HG02610 (cell line): ENCODE measurements around the gene MAGEB2.
A peak's percentile ranks its signal among the peaks of the same experiment; 100 is the strongest.
"Not testable (repeated sequence)": the region's sequence is repeated elsewhere in the genome, so short reads cannot be mapped to it uniquely, and the experiment has no call there.

Experiments used
- ATAC-seq: cut with Tn5 transposase; IDR thresholded peaks from one replicate; pipeline ENCODE4 v1.9.1; 2021; ENCODE audit warnings: mild to moderate bottlenecking, moderate library complexity; ENCODE audit not compliant: unreplicated experiment

Gene MAGEB2, protein sequence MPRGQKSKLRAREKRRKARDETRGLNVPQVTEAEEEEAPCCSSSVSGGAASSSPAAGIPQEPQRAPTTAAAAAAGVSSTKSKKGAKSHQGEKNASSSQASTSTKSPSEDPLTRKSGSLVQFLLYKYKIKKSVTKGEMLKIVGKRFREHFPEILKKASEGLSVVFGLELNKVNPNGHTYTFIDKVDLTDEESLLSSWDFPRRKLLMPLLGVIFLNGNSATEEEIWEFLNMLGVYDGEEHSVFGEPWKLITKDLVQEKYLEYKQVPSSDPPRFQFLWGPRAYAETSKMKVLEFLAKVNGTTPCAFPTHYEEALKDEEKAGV

DNA sequence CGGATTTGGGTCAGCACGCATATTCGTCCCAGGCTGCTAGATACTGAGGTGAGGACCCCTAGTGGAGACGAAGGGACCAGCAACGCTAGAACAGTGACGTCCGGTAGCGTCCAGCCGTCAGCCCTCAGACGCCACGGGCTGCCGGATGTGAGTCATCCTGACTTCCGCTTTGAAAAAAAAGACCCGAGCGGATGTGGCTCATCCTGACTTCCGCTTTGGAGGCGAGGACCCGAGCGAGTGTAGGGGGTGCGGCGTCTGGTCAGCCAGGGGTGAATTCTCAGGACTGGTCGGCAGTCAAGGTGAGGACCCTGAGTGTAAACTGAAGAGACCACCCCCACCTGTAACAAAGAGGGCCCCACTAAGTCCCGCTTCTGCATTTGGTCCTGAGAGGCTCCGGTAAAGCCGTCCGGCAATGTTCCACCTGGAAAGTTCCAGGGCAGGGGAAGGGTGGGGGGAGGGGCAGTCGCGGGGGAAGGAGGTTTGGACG is at the start of gene MAGEB2:
TSS of gene MAGEB2 (plus strand) at position 207 of the 487 bp plus-strand sequence. CDS start 3,018 bp downstream, outside the sequence.
- ATAC-seq = no peak

DNA sequence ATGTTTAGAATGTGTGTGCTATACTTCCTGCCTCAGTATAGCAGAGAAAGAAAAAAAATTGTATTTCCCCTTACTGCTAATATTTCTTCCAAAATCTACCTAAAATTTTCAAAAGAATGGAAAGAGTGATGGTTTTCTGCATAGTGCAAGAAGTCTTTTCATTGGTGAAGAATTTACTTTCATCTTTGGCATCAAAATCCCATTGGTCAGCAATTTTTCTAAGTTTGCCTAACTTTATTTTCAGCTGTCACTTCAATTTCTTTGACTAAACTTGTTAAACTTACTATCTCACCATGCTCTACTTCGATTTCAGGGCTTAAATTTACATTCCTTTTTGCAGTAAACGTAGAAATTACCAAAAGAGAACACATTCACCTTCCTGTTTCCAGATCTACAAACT is 44.5 kb upstream of the MAGEB2 start:
- ATAC-seq = no peak

DNA sequence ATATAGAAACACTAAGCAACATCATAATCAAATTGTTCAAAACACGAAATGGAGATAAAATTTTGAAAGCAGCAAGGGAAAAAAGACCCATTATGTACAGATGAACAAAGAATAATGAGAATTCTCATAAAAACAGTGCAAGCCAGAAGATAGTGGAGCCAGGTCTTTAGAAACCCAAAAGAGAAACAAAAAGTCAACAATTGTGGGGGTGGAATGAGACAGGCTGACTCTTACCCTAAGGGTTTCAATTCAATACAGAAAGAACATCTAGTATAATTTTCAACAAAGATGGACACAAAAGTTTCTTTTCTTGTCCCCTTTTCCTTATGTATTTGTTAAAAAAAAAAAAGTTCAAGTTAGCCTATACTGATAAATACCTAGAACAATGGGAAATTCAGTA is 34.0 kb upstream of the MAGEB2 start:
- ATAC-seq = no peak

DNA sequence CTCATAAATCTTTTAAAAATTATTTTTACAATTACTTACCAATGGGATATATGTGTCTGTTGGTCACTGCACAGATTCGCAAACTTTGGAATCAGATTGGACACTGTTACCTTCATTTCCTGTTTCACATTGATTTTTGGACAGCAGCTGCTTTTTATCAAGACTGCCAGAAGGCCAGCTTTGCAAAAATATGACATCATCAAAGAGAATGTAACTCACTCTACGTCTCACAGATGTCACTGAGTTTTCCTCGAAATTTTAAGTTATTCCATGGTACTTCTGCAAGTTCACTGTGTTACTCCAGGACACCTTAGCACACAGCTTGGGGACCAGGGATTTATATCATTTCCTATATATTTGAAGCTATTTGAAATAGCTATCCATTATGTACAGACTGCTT is 31.8 kb upstream of the MAGEB2 start:
- ATAC-seq = no peak

DNA sequence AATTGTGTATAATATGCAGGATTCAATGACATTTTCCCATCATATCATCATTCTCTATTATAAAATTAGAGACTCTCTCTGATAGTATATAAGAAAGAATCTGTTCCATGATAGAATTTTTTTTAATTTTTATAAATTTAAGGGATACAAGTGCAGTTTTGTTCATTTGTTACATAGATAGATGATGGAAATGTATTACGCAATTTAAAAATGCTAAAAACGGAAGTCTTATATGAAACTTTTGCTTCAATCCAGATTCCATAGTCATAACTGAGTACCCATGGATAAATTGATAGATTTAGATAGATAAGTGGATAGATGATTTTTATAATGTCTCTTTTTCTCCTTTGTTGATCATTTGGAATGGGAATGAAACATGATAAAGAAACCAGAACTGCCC is 24.9 kb upstream of the MAGEB2 start:
- ATAC-seq = no peak

DNA sequence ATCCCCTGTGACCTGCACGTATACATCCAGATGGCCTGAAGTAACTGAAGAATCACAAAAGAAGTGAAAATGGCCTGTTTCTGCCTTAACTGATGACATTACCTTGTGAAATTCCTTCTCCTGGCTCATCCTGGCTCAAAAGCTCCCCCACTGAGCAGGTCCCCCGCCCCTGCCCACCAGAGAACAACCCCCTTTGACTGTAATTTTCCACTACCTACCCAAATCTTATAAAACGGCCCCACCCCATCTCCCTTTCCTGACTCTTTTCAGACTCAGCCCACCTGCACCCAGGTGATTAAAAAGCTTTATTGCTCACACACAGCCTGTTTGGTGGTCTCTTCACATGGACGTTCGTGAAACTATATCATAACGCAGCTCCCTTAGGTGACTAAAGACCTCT is 21.5 kb upstream of the MAGEB2 start:
- not testable (repeated sequence) for ATAC-seq

DNA sequence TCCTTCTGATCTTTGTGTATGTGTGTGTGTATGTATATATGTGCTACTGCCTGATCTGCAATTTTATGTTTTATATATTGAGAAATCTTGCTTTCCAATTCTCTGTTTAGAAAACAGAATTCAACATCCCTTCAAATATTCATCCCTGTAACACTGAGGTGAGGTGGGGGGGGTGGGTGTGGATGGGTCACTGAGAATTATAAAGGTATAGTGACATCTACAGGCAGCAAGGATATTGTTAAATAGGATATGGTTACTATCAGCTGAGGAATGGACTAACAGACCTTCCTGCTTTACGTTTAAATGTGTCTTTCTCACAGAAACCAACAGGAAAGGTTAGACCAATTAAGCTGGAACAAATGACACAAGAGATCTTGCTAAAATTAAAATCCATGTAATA is 19.0 kb upstream of the MAGEB2 start:
- no peak for ATAC-seq

DNA sequence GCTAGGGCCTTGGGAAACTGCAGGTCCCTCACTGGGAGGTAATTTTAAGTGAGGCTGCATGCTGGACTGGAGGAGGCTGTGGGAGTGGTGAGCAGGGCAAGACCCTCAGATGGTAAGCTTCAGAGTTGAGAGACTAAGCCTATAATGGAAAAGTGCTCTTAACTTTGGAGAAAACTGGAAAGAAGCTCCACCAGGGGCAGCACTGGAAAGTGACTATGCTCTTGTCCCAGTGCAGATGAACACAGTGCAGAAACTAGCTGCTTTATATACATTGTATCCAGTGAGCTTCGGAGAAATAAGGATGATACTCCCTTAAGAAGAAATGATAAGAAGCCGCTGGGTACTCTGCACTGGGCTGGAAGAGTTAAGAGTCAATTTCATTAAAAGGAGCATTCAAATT is 3.2 kb upstream of the MAGEB2 start:
- ATAC-seq = no peak

DNA sequence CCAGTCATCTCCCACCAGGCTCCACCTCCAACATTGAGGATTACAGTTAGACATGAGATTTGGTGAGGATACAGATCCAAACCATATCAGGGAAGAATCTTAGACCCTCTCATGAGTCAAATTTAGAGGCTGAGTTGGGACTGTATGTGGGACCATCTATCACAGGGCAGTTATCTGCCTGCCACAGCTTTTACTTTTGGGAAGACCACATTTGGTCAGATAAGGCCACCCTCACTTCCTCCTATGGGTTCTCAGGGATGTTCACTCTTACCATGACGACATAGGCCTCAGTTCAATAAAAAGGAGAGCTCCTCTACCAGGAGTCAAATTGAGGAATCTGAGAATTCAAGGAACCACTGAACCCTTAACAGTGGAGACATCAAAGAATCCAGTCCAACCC is 2.1 kb downstream of the MAGEB2 start:
- ATAC-seq = no peak

DNA sequence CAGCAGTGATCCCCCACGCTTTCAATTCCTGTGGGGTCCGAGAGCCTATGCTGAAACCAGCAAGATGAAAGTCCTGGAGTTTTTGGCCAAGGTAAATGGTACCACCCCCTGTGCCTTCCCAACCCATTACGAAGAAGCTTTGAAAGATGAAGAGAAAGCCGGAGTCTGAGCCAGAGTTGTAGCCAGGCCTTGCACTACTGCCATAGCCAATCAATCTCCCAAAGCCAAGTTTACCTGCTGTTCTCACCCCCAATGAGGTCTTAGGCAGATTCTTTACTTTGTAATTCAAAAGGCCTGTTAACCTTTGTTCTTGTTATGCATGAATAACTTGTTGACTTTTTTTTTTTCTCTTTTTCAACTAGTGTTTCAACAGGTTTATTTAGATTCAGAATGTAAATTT is 4.0 kb downstream of the MAGEB2 start:
- no peak for ATAC-seq

DNA sequence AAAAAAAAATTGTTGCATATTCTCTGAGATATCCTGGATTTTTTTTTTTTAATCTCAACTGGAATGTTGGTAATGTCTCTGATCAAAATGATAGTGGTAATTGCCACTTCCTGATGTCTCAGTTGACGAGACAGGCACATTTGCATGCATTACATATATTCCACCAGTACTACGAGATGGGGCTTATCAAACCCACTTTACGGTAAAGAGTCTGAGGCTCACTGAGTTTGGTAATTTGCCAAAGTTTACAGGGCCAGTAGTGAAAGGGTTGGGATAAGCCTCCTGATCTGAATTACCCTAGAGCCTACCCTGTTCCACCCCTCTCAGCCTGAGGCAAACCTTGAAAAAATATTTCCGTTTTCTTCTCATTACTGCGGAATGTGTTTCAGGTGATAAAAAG is 5.3 kb downstream of the MAGEB2 start:
- no peak for ATAC-seq

DNA sequence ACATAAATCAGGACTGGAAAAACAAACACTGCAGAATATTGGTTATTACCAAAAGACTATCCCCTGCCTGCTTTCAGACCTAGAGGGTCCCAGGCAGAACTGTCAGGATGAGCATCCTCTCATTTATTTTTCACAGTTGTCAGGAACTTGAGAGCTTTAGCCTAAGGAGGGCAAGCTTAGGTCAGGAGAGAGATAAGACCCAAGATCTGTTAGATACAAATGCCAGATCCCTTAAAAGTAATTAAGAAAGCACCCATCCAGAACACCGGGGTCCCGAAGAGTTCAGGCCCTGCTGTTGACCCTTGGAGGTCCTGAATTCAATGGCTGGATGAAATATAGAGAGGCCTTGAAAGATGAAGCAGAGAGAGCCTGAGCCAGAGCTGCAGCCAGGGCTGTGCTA is 9.2 kb downstream of the MAGEB2 start:
- no peak for ATAC-seq

DNA sequence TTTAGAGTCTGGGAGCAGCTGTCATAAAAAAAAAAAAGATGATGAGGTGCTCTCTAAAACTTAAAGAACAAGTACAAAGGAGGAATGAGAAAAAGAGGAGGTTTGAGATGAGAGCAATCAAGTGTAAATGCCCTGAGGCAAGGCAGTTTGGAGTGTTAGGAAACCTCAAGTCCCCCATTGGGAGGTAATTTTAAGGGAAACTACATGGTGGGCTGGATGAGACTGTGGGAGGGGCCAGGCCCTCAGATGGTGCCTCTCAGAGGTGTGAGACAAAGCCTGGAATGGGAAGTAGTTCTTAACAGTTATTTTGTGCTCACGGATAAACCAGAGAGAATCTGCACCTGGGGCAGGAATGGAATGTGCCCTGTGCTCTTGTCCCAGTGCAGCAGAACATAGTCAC is 13.2 kb downstream of the MAGEB2 start:
- no peak for ATAC-seq

DNA sequence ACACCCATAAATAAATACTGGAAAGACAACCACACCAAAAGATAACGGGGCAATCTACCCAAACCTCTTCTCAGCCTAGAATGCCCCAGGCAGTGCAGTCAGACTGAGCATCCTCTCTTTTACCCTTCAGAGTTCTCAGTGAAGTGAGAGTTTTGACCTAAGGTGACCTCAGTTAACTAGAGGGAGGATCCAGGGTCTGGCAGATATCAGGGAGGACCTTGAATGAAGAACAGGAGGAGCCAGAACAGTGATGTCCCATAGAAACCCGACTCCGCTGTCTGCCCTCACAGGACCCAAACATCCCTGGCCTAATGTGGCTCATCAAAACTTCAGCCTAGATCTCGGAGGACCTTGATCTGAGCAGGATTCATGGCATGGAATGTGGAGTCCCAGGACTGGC is 15.0 kb downstream of the MAGEB2 start, which contains the start of gene MAGEB3:
TSS of gene MAGEB3 (plus strand) at position 263 of the 400 bp plus-strand sequence. CDS start 5,268 bp downstream, outside the sequence.
- ATAC-seq = no peak

DNA sequence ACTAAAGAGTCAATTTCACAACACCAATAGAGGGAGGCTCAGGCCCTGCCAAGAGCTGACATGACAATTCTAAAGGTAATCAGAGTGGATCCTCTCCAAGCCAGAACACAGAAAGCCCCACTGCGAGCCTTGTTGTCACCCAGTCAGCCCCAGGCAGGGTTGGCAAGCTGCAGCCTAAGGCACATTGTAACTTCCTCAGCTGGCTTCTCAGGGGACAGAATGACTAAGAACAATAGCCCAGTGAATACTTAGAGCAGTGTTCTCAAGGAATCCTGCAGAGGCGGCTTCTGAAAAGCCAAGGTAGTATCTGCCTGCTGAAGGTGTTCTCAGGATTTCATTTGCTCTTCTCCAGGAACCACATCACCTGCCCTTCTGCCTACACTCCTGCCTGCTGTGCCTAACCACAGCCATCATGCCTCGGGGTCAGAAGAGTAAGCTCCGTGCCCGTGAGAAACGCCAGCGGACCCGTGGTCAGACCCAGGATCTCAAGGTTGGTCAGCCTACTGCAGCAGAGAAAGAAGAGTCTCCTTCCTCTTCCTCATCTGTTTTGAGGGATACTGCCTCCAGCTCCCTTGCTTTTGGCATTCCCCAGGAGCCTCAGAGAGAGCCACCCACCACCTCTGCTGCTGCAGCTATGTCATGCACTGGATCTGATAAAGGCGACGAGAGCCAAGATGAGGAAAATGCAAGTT is 26.5 kb downstream of the MAGEB2 start, which contains the start of gene MAGEB4:
TSS of gene MAGEB4 (plus strand) at position 277 of the 692 bp plus-strand sequence. CDS start at position 413, 136 bp downstream.
- no peak for ATAC-seq

DNA sequence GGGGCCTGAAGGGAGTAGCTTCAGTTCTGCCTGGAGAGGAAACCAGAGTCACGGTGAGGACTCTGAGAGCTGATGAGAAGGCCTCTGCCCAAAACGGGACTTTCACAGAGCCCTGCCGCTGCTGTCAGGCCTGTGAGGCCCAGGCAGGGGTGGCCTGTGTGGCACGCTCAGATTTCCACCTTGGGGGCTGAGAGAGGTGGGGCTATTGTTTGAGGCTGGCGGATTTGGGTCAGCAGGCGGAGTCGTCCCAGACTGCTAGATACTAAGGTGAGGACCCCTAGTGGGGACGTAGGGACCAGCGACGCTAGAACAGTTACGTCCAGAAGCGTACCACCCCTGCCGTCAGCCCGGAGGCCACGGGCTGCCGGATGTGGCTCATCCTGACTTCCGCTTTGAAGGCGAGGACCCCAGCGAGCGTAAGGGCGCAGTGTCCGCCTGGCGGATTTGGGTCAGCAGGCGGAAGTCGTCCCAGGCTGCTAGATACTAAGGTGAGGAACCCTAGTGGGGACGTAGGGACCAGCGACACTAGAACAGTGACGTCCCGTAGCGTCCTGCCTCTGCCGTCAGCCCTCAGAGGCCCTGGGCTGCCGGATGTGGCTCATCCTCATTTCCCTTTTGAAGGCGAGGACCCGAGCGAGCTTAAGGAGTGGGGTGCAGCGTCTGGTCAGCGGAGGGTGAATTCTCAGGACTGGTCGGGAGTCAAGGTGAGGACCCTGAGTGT is 31.6 kb downstream of the MAGEB2 start, which contains the start of gene MAGEB1:
TSS of gene MAGEB1 (plus strand) at position 378 of the 721 bp plus-strand sequence. CDS start 3,348 bp downstream, outside the sequence.
- ATAC-seq = no peak

DNA sequence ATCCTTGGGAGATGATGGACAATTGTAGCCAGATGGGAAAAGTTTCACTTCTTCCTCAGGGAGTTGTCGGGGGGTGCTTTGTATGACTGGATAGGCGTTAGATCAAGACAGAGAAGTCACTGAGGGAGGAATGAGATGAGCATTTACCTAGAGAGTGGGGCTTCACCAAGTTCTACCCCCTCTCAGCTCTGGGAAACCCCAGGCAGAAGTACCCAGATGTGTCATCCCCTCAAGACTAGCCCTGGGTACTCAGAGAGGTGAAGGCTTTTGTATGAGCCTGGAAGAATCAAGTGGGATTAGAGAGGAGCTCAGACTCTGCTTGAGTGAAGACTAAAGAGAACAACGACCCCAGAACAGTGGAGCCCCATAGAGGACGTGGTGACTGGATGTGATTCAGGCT is 33.5 kb downstream of the MAGEB2 start:
- peak; percentile 90 for ATAC-seq

DNA sequence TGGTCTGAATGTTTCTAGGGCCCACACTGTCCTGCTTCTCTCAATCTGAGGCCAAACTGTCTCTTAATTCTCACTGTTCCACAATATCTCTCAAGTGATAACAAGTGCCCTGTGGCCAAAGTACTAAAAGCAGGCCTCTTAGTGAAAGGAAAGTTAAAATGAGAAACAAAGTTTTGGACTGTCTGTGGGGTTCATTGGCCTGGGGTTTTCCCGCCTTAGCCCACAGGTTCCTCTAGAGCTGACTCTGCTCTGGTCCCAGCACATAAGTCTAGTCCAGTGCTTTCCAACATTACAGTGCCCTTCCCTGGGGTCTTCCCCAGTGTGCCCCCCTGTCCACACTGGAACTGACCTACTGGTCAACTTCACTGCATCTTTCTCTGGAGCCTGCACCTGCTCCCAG is 37.9 kb downstream of the MAGEB2 start:
- ATAC-seq = peak; percentile 74

DNA sequence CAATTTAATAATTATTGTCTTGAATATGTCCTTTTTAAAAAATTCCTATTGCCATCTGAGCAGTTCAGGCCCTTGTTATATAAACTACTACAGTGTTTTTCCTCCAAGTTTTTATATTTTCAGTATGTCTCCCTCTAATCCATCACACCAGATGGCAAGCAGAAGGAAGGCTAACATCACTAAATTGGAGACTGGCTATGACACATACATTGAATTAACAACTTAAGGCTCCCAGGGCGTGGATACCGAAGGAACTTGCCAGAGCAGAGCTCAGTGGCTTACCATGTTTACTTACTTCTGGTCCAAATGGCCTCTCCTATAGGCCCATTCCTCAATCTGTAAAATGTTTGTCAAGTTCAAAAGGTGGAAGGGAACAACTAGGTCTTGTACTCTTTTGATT is 44.6 kb downstream of the MAGEB2 start:
- no peak for ATAC-seq

DNA sequence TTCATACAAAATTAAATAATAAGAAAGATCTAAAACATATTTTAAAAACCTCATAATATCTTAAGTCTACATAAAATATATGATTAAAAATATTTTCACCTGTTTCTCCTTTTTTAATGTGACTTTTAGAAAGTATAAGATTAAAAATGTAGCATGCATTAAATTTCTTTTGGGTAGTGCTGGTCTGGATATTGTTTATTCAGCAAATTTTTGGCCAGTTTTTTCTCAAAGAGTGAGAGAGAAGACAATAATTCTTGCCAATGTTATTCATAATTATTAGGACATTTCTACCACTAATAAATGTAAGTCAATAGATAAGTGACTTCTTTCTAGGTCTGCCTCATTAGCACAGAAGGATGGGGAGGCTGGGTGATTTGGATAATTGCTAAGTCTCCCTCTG is 45.6 kb downstream of the MAGEB2 start:
- ATAC-seq = no peak

DNA sequence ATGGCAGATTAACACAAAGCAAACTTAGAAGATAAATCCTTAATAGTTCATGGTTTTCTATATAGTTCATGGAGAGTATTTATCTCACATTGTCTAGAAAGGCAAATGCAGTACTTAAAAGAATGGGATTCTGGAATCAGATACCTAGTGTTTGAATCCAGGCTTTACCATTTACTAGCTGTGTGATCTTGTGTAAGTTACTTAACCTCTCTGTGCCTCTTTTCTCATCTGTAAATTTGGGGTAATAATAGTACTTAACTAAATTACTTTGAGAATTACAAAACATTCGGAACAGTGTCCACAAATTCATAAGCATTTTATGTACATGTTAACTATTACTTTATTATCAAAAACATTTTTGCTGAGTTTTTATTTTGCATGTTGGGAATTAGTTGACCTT is 47.4 kb downstream of the MAGEB2 start:
- ATAC-seq = no peak
